Measurements from ENCODE around the gene KCNE1.

The KCNE1 gene

GRCh38 chr21:34543017-34543416, 31.0 kb upstream of the KCNE1 start:
- Histone ChIP-seq H3K4me1 (ENCODE audit: low read length) (peaks cover 34% of the 10 kb centered on the region), H4K20me1 (ENCODE audit: insufficient read depth, low read length) (no peaks in the 10 kb centered on the region), H3K4me2 (ENCODE audit: low read depth, low read length) (no peak overlapping the region), H2AFZ (ENCODE audit: low read length) (no peak overlapping the region), H3K27ac (ENCODE audit: low read length) (no peak overlapping the region), H3K9ac (ENCODE audit: low read length) (no peak overlapping the region), H3K36me3 (replicated peaks; ENCODE audit: insufficient read depth, low read length) (no peaks in the 10 kb centered on the region), H3K9me3 (replicated peaks; ENCODE audit: insufficient read depth, low read length) (no peaks in the 10 kb centered on the region), H3K79me2 (ENCODE audit: low read length) (0 out of 2 replicates have a peak, but pooled peaks cover 2% of the 10 kb centered on the region), H3K27me3 (replicated peaks; ENCODE audit: insufficient read depth, low read length) (no peaks in the 10 kb centered on the region), H3K4me3 (ENCODE audit: low read length) (no peak overlapping the region), H3F3A (ENCODE audit: insufficient read depth, low read length) (peaks cover 18% of the 10 kb centered on the region), H3K9me2 (replicated peaks; ENCODE audit: insufficient read depth, low read length) (no peaks in the 10 kb centered on the region)
- no peak for DNase-seq
- TF ChIP-seq CTCF (IDR thresholded peaks at IDR 0.05; ENCODE audit: low read length) = no peak
- TF ChIP-seq EZH2phosphoT487 (IDR thresholded peaks at IDR 0.05; ENCODE audit: low read length) = no peak
- no peak for TF ChIP-seq EZH2 (optimal IDR thresholded peaks at IDR 0.05; ENCODE audit: low read depth, low read length)

GRCh38 chr21:34540206-34540605, 28.2 kb upstream of the KCNE1 start:
- Histone ChIP-seq H3K4me1 (ENCODE audit: low read length) (peaks cover 19% of the 10 kb centered on the region), H4K20me1 (ENCODE audit: insufficient read depth, low read length) (no peaks in the 10 kb centered on the region), H3K9ac (ENCODE audit: low read length) (no peak overlapping the region), H3K9me3 (replicated peaks; ENCODE audit: insufficient read depth, low read length) (no peaks in the 10 kb centered on the region), H2AFZ (ENCODE audit: low read length) (no peak overlapping the region), H3K79me2 (ENCODE audit: low read length) (no peaks in the 10 kb centered on the region), H3K27ac (ENCODE audit: low read length) (no peak overlapping the region), H3K4me3 (ENCODE audit: low read length) (no peak overlapping the region), H3F3A (ENCODE audit: insufficient read depth, low read length) (peaks cover 11% of the 10 kb centered on the region), H3K36me3 (replicated peaks; ENCODE audit: insufficient read depth, low read length) (no peaks in the 10 kb centered on the region), H3K9me2 (replicated peaks; ENCODE audit: insufficient read depth, low read length) (no peaks in the 10 kb centered on the region), H3K27me3 (replicated peaks; ENCODE audit: insufficient read depth, low read length) (no peaks in the 10 kb centered on the region), H3K4me2 (ENCODE audit: low read depth, low read length) (no peak overlapping the region)
- TF ChIP-seq CTCF (IDR thresholded peaks at IDR 0.05; ENCODE audit: low read length) = no peak
- TF ChIP-seq EZH2 (optimal IDR thresholded peaks at IDR 0.05; ENCODE audit: low read depth, low read length) = no peak
- no peak for TF ChIP-seq EZH2phosphoT487 (IDR thresholded peaks at IDR 0.05; ENCODE audit: low read length)
- DNase-seq = no peak

- H4K20me1 ChIP-seq (ENCODE audit: insufficient read depth, low read length) = no peaks in the 10 kb centered on the region
- no peaks in the 10 kb centered on the region for H3K79me2 ChIP-seq (ENCODE audit: low read length)
- H3K27ac ChIP-seq (ENCODE audit: low read length) = no peak overlapping the region
- H3K36me3 ChIP-seq (replicated peaks; ENCODE audit: insufficient read depth, low read length) = no peaks in the 10 kb centered on the region
- no peaks in the 10 kb centered on the region for H3K27me3 ChIP-seq (replicated peaks; ENCODE audit: insufficient read depth, low read length)
- H3F3A ChIP-seq (ENCODE audit: insufficient read depth, low read length) = no peaks in the 10 kb centered on the region
- H3K9me3 ChIP-seq (replicated peaks; ENCODE audit: insufficient read depth, low read length) = no peaks in the 10 kb centered on the region
- DNase-seq = no peak
- H3K4me1 ChIP-seq (ENCODE audit: low read length) = no peaks in the 10 kb centered on the region
- no peak overlapping the region for H3K4me3 ChIP-seq (ENCODE audit: low read length)
- TF ChIP-seq EZH2 (optimal IDR thresholded peaks at IDR 0.05; ENCODE audit: low read depth, low read length) (no peak), EZH2phosphoT487 (IDR thresholded peaks at IDR 0.05; ENCODE audit: low read length) (no peak), CTCF (IDR thresholded peaks at IDR 0.05; ENCODE audit: low read length) (no peak)
- no peak overlapping the region for H2AFZ ChIP-seq (ENCODE audit: low read length)
- H3K9me2 ChIP-seq (replicated peaks; ENCODE audit: insufficient read depth, low read length) = no peaks in the 10 kb centered on the region
- no peak overlapping the region for H3K4me2 ChIP-seq (ENCODE audit: low read depth, low read length)
- H3K9ac ChIP-seq (ENCODE audit: low read length) = no peak overlapping the region
Measured at GRCh38 chr21:34537838-34538237, 25.8 kb upstream of the KCNE1 start.

All from MM.1S (cell line).